CD8-positive, alpha-beta memory T cell (primary cell): ENCODE results near the gene HOXB3. TPM values are rescaled to one million over a fixed set of nuclear protein-coding genes. Genes with fewer than 3 reads are reported as not detected.

Experiments
- CTCF ChIA-PET: fragments of 350-600 bp; sonication (Branson Sonifier 250); formaldehyde crosslinking; loops from one replicate; lab custom pipeline; 2021; ENCODE audit warnings: antibody characterized with exemption; lab: Charles Lee
- POLR2A ChIA-PET: fragments of 350-600 bp; sonication (Branson Sonifier 250); formaldehyde crosslinking; loops from one replicate; lab custom pipeline; 2021; ENCODE audit warnings: antibody characterized with exemption; lab: Charles Lee
- DNase-seq, 5 donors: peaks; one replicate each; pipeline versions ENCODE4 v3.0.0 to v3.0.0-alpha.2; 2020 to 2022; ENCODE audit warnings: mixed read lengths in 1 of 5
- H3K27ac ChIP-seq: one replicate; pipeline ENCODE4 v1.7.0; 2013; ENCODE audit warnings: low read depth, mild to moderate bottlenecking, low read length, moderate library complexity
- H3K27me3 ChIP-seq: 2 replicates; pipeline ENCODE4 v1.7.0; 2013; ENCODE audit warnings: low read length, mild to moderate bottlenecking; ENCODE audit not compliant: insufficient read depth, poor library complexity, severe bottlenecking
- H3K36me3 ChIP-seq: 2 replicates; pipeline ENCODE4 v1.7.0; 2013; ENCODE audit warnings: mild to moderate bottlenecking, low read length, moderate library complexity; ENCODE audit not compliant: insufficient read depth
- H3K4me1 ChIP-seq: 2 replicates; pipeline ENCODE4 v1.7.0; 2013; ENCODE audit warnings: mild to moderate bottlenecking, low read length, moderate library complexity; ENCODE audit not compliant: insufficient read depth
- H3K4me3 ChIP-seq: 2 replicates; pipeline ENCODE4 v1.7.0; 2013; ENCODE audit warnings: mild to moderate bottlenecking, low read length
- H3K9me3 ChIP-seq: 2 replicates; pipeline ENCODE4 v1.7.0; 2013; ENCODE audit warnings: mild to moderate bottlenecking, low read length
- H3K27ac Mint-ChIP-seq, 8 donors: one replicate each; pipeline ENCODE4 v1.8.0; 2020 to 2021; ENCODE audit warnings: mixed read lengths in 8 of 8, mild to moderate bottlenecking in 6 of 8, inconsistent platforms in 3 of 8, moderate library complexity in 3 of 8
- H3K27me3 Mint-ChIP-seq, 2 donors: one replicate each; pipeline ENCODE4 v1.8.0; 2020 to 2021; ENCODE audit warnings: mixed read lengths in 2 of 2, mild to moderate bottlenecking in 1 of 2, moderate library complexity in 1 of 2
- H3K36me3 Mint-ChIP-seq, 3 donors: one replicate each; pipeline ENCODE4 v1.8.0; 2020 to 2021; ENCODE audit warnings: mixed read lengths in 3 of 3, inconsistent platforms in 1 of 3, mild to moderate bottlenecking in 1 of 3
- H3K4me1 Mint-ChIP-seq, 3 donors: one replicate each; pipeline ENCODE4 v1.8.0; 2020 to 2021; ENCODE audit warnings: mixed read lengths in 3 of 3, inconsistent platforms in 1 of 3, mild to moderate bottlenecking in 1 of 3
- H3K4me3 Mint-ChIP-seq, 7 donors: one replicate each; pipeline ENCODE4 v1.8.0; 2020 to 2021; ENCODE audit warnings: mixed read lengths in 7 of 7, mild to moderate bottlenecking in 6 of 7, moderate library complexity in 4 of 7, inconsistent platforms in 2 of 7
- H3K9me3 Mint-ChIP-seq, 5 donors: one replicate each; pipeline ENCODE4 v1.8.0; 2020 to 2022; ENCODE audit warnings: mixed read lengths in 5 of 5, mild to moderate bottlenecking in 3 of 5, moderate library complexity in 2 of 5, inconsistent platforms in 1 of 5
- polyA plus RNA-seq: library from polyadenylated mRNA; unstranded; fragments of 300-500 nt; fragmentation: Illumina TruSeq; gene quantifications from one replicate; pipeline ENCODE4 v1.2.3, GENCODE V29; 2021
- total RNA-seq, 2 experiments: library from RNA; stranded (reverse); gene quantifications; one replicate each; pipeline ENCODE4 v1.2.3, GENCODE V29; 2021

Gene HOXB3
- total and polyA plus RNA-seq, 3 experiments from 2014 or later = 0.10 to 3.5 (median 3.0) TPM

DNA sequence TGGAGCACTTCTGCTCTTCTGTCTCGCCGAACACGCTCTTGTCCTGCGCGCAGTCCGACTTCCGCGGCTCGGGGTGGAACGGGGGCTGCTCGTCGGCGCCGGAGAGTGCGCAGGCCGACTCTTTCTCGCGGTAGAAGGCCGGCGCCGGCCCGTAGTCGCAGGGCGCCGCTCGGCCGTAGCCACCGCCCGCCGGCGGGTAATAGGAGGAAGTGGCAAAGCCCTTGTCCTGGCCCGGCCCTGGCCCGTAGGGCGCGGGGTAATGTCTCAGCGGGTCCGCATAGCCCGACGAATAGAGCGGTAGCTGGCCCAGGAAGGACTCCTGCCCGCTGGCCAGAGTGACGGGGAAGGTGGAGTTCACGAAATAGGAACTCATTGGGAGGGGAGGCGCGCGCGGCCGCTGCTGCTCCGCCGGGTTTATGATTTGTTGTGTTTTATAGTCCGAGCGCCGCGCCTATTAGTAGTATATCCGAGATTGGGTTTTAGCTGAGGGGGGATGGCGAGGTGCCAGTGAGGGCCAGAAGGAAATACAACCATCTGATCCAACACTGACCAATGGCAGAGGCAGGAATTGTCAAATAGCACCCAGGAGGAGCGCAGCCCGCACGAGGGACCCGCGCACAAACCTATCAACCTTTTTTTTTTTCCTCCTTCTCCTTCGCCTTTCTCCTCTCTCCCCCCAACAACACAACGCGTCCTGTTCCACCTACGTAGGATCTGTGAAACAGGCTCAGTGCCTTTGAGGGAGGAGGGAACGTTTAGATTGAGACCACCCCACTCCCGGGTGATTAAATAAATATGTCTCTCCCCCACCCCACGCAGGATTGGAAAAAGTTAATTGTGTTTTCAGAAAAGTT lies 8.0 kb upstream of the HOXB3 start:
- Mint-ChIP-seq H3K36me3 (no peaks in the 10 kb centered on the region), H3K27me3 (peaks cover 80 to 94% of the 10 kb centered on the region in 2 donors), H3K4me3 (peak overlapping the region; percentile 76 to 89 (median 85)), H3K27ac (peak overlapping the region in 3 of 8 donors; percentile 15 to 51 (median 43)), H3K9me3 (no peaks in the 10 kb centered on the region), H3K4me1 (peaks cover 48 to 54% (median 51%) of the 10 kb centered on the region in 3 donors)
- CTCF ChIA-PET = interaction anchor here (0.6 kb wide), 1 partner anchor 1549 kb away, joined by 4 read pairs; no protein-coding TSS in a partner anchor
- Histone ChIP-seq H3K36me3 (no peaks in the 10 kb centered on the region), H3K4me1 (peaks cover 35% of the 10 kb centered on the region), H3K27me3 (peaks cover 81% of the 10 kb centered on the region), H3K27ac (no peak overlapping the region), H3K9me3 (no peaks in the 10 kb centered on the region), H3K4me3 (peak overlapping the region; percentile 47)
- POLR2A ChIA-PET = no interaction called here
- DNase-seq = peak in 3 of 5 donors; percentile 31 to 68 (median 43)

DNA sequence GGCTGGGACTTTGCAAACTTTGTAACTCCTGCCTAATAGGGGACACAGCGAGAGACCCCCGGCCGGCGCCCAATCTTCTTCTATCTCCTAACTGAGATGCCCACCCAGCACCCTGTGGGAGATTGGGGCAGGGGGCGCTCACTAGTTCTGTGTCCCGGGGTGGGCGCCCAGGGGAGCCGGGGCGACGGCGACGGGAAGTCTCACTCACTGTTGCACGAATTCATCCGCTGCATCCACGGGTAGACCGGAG lies 7.4 kb upstream of the HOXB3 start:
- Histone ChIP-seq H3K27ac (no peak overlapping the region), H3K9me3 (no peaks in the 10 kb centered on the region), H3K4me3 (peak overlapping the region; percentile 47), H3K4me1 (peaks cover 40% of the 10 kb centered on the region), H3K36me3 (no peaks in the 10 kb centered on the region), H3K27me3 (peaks cover 80% of the 10 kb centered on the region)
- peak overlapping the region; percentile 76 to 89 (median 85) for H3K4me3 Mint-ChIP-seq
- CTCF ChIA-PET = no interaction called here
- peak overlapping the region in 2 of 8 donors; percentile 15 to 43 for H3K27ac Mint-ChIP-seq
- peaks cover 80 to 94% of the 10 kb centered on the region in 2 donors for H3K27me3 Mint-ChIP-seq
- peaks cover 52 to 55% (median 54%) of the 10 kb centered on the region in 3 donors for H3K4me1 Mint-ChIP-seq
- H3K9me3 Mint-ChIP-seq = no peaks in the 10 kb centered on the region
- H3K36me3 Mint-ChIP-seq = no peaks in the 10 kb centered on the region
- POLR2A ChIA-PET = no interaction called here
- DNase-seq = peak in 1 of 5 donors; percentile 34

DNA sequence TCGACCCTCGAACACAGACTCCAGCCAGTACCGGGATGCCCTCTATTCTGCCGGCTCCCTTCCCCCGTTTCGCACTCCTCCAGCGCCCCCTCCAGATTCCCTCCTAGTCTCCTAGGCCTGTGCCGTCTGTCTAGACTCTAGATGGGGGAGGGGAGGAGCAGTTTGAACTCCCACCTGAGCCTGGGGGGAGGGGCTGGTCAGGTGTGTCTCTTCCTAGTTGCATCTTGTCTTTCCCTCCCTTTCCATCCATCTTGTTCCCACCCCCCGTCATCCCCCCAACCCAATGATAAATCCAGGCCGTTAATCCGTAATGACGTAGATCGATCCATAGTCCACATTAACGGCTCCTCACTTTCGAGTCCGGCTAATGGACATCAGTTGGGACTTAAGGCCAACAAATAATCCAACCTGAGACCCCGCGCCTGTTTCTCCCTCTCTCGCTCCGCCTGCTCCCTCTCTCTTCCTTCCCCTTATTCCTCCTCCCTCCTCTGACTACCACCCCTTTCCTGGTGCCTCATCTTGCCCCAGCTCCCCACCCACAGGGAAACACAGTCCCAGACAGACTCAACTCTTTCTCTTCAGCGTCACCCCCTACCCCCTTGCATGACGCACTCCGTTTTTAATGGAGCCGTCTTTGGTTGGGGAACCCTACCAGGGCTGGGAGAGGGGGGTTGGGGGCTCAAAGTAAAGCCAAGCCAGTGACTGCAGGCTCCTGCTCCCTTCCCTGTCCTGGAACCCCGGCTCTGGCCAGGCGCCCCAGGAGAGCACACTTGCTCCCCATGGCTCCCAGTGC lies 6.9 kb upstream of the HOXB3 start:
- POLR2A ChIA-PET = no interaction called here

DNA sequence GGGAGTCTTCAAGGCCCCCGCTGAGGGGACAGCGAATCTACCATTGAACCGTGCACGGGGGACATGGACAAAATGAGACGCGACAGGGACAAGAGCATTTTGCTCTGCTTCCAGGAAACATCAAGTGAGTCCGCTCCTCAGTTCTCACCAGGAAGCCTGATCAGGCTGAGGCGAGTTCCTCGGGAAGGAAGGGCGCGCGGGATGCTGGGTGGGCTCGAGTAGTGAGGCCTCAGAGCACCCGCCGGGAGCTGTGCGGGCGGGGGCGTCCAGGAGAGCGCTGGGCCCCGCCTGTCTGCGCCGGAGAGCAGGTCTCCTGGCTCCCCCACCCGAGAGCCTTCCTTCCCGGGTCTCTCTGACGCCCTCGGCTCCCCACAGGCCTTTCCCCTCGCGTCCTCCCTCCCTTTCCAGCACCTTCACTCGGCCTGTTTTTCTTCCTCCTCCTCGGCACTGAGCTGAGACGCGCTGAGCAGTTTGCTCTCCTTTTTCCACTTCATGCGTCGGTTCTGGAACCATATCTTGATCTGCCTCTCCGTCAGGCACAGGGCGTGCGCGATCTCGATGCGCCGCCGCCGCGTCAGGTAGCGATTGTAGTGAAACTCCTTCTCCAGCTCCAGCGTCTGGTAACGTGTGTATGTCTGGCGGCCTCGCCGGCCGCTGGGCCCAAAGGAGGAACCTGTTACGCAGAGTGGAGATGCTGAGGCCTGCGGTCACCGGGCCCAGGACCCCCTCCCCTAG lies 6.1 kb upstream of the HOXB3 start:
- POLR2A ChIA-PET = interaction anchor here (0.7 kb wide), 2 partner anchors 18 to 570 kb away, joined by 4 to 8 read pairs; no protein-coding TSS in a partner anchor
- H3K4me1 ChIP-seq = peaks cover 41% of the 10 kb centered on the region
- no peaks in the 10 kb centered on the region for H3K36me3 Mint-ChIP-seq

More for the DNA sequence above, 6.9 kb upstream of the HOXB3 start:
- peaks cover 49 to 54% (median 51%) of the 10 kb centered on the region in 3 donors for H3K4me1 Mint-ChIP-seq
- Histone ChIP-seq H3K27ac (no peak overlapping the region), H3K9me3 (no peaks in the 10 kb centered on the region), H3K36me3 (no peaks in the 10 kb centered on the region), H3K27me3 (peaks cover 78% of the 10 kb centered on the region), H3K4me3 (peak overlapping the region; percentile 47), H3K4me1 (peaks cover 41% of the 10 kb centered on the region)
- H3K27ac Mint-ChIP-seq = peak overlapping the region in 3 of 8 donors; percentile 15 to 41 (median 25)
- H3K36me3 Mint-ChIP-seq = no peaks in the 10 kb centered on the region
- H3K9me3 Mint-ChIP-seq = no peaks in the 10 kb centered on the region
- peaks cover 76 to 93% of the 10 kb centered on the region in 2 donors for H3K27me3 Mint-ChIP-seq
- CTCF ChIA-PET = interaction anchor here (1.4 to 1.9 kb wide), 3 partner anchors 16 to 104 kb away, joined by 4 to 5 read pairs (median 4); no protein-coding TSS in a partner anchor
- DNase-seq = no peak
- peak overlapping the region; percentile 76 to 89 (median 85) for H3K4me3 Mint-ChIP-seq

DNA sequence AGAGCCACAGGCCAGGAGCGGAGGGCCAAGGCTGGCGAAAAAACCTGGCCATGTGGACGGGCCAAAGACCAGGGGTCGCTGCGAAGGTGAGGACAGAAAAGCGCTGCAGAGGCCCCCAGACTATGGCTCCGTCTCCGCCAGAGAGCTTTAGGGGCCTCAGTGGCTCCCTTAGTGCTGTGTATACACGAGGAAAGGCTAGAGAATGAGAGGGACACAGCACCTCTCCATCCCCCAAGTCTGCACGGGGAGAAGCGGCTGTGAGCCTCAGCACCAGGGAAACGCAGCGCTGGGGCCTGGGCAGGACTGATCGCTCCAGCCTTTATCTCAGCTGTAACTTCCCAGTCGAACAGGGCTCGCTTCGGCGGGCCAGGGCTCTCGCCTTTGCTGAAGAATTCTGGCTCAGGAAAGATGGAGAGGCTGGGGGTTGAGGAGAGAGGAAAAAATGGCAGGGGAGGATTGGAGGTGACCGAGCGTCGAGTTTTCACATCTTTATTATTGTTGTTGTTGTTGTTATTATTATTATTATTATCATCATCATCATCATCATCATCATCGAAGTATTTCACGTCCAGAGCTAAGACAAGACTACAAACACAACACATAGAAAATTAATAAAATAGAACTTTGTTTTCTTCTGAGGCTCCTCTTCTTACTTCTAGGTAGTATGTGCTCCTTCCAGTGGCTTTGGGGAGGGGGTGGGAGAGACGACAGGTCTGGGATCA lies 5.4 kb upstream of the HOXB3 start:
- peaks cover 70 to 90% of the 10 kb centered on the region in 2 donors for H3K27me3 Mint-ChIP-seq
- ChIA-PET CTCF (interaction anchor here (1.0 to 3.9 kb wide), 6 partner anchors 17 to 286 kb away, joined by 3 to 43 read pairs (median 4); no protein-coding TSS in a partner anchor), POLR2A (interaction anchor here (0.7 kb wide), 2 partner anchors 18 to 570 kb away, joined by 4 to 8 read pairs; no protein-coding TSS in a partner anchor)
- no peaks in the 10 kb centered on the region for H3K36me3 Mint-ChIP-seq
- peaks cover 67% of the 10 kb centered on the region for H3K27me3 ChIP-seq
- H3K4me1 Mint-ChIP-seq = peaks cover 45 to 49% (median 48%) of the 10 kb centered on the region in 3 donors
- H3K27ac ChIP-seq = no peak overlapping the region
- H3K4me3 Mint-ChIP-seq = peak overlapping the region in 3 of 7 donors; percentile 23 to 56 (median 46)
- no peaks in the 10 kb centered on the region for H3K9me3 ChIP-seq
- H3K4me1 ChIP-seq = peaks cover 41% of the 10 kb centered on the region
- no peak overlapping the region for H3K4me3 ChIP-seq
- no peak for DNase-seq
- no peaks in the 10 kb centered on the region for H3K9me3 Mint-ChIP-seq
- H3K27ac Mint-ChIP-seq = peak overlapping the region in 1 of 8 donors; percentile 63
- no peaks in the 10 kb centered on the region for H3K36me3 ChIP-seq

More for the DNA sequence above, 6.1 kb upstream of the HOXB3 start:
- Mint-ChIP-seq H3K9me3 (no peaks in the 10 kb centered on the region), H3K4me3 (peak overlapping the region; percentile 56 to 89 (median 83)), H3K27me3 (peaks cover 74 to 93% of the 10 kb centered on the region in 2 donors), H3K27ac (peak overlapping the region in 3 of 8 donors; percentile 15 to 47 (median 25)), H3K4me1 (peaks cover 45 to 49% (median 48%) of the 10 kb centered on the region in 3 donors)
- peaks cover 74% of the 10 kb centered on the region for H3K27me3 ChIP-seq
- no peak overlapping the region for H3K4me3 ChIP-seq
- CTCF ChIA-PET = interaction anchor here (1.4 to 3.9 kb wide), 4 partner anchors 17 to 103 kb away, joined by 4 to 18 read pairs (median 4); no protein-coding TSS in a partner anchor
- no peak overlapping the region for H3K27ac ChIP-seq
- H3K9me3 ChIP-seq = no peaks in the 10 kb centered on the region
- no peaks in the 10 kb centered on the region for H3K36me3 ChIP-seq
- DNase-seq = no peak

DNA sequence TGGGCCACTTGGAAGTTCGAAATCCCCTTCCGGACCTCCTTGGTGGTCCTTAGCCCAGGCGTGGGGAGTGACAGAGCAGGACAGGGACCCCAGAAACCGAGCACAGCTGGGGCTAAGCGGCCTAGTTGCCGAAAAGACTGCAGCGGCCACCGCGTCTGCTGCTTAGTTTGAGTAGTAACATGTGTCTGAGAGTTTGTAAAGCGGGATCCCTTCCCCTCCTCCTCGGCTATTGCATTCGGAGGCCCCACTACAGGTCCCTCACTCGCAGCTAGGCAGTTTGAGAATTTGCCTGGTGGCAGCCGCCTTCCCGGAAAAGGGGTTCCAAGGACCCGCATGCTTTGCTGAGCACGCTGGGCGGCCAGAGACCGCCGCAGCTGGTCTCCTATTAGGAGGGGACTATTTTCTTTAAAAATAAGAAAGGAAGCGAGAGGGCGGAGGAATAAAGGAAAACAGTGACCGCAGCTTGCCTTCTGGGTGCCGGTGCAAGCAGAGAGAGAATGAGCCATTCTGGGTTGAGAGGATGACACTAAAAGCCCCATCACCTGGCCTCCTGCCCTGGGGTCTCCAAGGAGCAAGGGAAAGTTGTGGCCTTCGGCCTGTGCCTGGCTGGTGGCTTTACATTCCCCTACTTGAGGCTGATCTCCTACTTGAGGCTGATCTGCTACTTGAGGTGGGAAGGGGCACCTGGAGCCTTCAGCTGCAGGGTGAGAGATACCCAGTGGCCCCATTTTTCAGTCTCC lies 4.7 kb upstream of the HOXB3 start:
- Histone ChIP-seq H3K27me3 (peaks cover 62% of the 10 kb centered on the region), H3K27ac (no peak overlapping the region), H3K36me3 (no peaks in the 10 kb centered on the region), H3K9me3 (no peaks in the 10 kb centered on the region), H3K4me3 (no peak overlapping the region), H3K4me1 (peaks cover 41% of the 10 kb centered on the region)
- Mint-ChIP-seq H3K9me3 (no peaks in the 10 kb centered on the region), H3K4me3 (peak overlapping the region in 1 of 7 donors; percentile 84), H3K36me3 (no peaks in the 10 kb centered on the region), H3K27me3 (peaks cover 65 to 89% of the 10 kb centered on the region in 2 donors), H3K27ac (no peak overlapping the region), H3K4me1 (peaks cover 45 to 49% (median 48%) of the 10 kb centered on the region in 3 donors)
- CTCF ChIA-PET = interaction anchor here (1.0 to 3.9 kb wide), 5 partner anchors 18 to 285 kb away, joined by 3 to 43 read pairs (median 4); no protein-coding TSS in a partner anchor
- POLR2A ChIA-PET = no interaction called here
- DNase-seq = no peak
